Measurements from ENCODE around the gene ERGIC2. TPM values are rescaled to one million over a fixed set of nuclear protein-coding genes. Genes with fewer than 3 reads are reported as not detected.

The ERGIC2 gene
- total RNA-seq, 1 experiment from 2014 or later = 69.8 TPM

DNA sequence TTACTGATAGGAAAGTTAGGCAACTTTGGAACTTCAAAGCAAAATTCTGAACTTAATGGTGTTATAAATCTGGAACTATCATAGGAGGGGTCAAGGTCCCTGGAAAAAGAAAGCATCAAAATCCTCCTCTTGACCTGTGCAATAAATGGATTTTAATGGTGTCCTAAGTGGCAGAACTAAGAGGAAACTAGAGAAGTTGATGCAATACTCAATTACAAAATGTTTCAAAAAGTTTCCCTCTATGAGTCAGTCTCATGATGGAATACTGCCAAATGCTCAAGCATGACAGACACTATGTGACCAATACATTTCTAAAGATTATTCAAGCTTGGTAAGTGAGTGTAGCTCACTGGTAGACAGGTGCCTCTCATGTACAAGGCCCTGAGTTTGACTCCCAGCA is 47.7 kb upstream of the ERGIC2 start:
- H3K9me3 ChIP-seq (ENCODE audit: control insufficient read depth, low read depth, low read length) = no peaks in the 10 kb centered on the region
- H2AFZ ChIP-seq (ENCODE audit: low read length) = no peak overlapping the region
- no peak overlapping the region for H4K5ac ChIP-seq (ENCODE audit: insufficient read length, low read depth, low read length)
- Mint-ChIP-seq H3K9me3 (peaks cover 7% of the 10 kb centered on the region in 2 experiments), H3K36me3 (ENCODE audit: insufficient read depth in 1 of 3, low read depth in 3 of 3) (peaks cover 0 to 8% (median 3%) of the 10 kb centered on the region in 3 experiments; a peak in 4 of 7 replicates), H3K27ac (no peak overlapping the region), H3K4me1 (peaks cover 10 to 11% of the 10 kb centered on the region in 2 experiments), H3K27me3 (ENCODE audit: low read depth) (no peaks in the 10 kb centered on the region), H3K4me3 (no peak overlapping the region)
- H3K56ac ChIP-seq (ENCODE audit: insufficient read length, low read depth, low read length) = no peak overlapping the region
- H3T11ph ChIP-seq (ENCODE audit: low read length) = no peak overlapping the region
- H3K4ac ChIP-seq (ENCODE audit: low read depth, low read length) = no peak overlapping the region
- H4K8ac ChIP-seq (replicated peaks; ENCODE audit: insufficient read length, low read depth, low read length) = no peak overlapping the region
- H3K27me3 ChIP-seq (ENCODE audit: insufficient read depth, low read length) = no peaks in the 10 kb centered on the region
- H4K91ac ChIP-seq (ENCODE audit: insufficient read length, low read depth, low read length) = no peak overlapping the region
- no peak overlapping the region for H3K18ac ChIP-seq (ENCODE audit: insufficient read length, low read depth, low read length)
- no peak overlapping the region for H2BK12ac ChIP-seq (ENCODE audit: insufficient read length, low read depth, low read length)
- no peak for DNase-seq
- H3K4me2 ChIP-seq (ENCODE audit: insufficient read depth, insufficient read length, low read length) = no peak overlapping the region
- no peaks in the 10 kb centered on the region for H4K20me1 ChIP-seq (ENCODE audit: control insufficient read depth, insufficient read depth, insufficient read length)
- no peak overlapping the region for H2BK5ac ChIP-seq (ENCODE audit: insufficient read length, low read length)
- no peak overlapping the region for H3K9ac ChIP-seq (ENCODE audit: extremely low read depth, insufficient read length, low read length)
- no peak overlapping the region for H3K14ac ChIP-seq (ENCODE audit: insufficient read depth, low read length)
- no peak overlapping the region for H3K27ac ChIP-seq (ENCODE audit: insufficient read length, low read depth, low read length)
- no peaks in the 10 kb centered on the region for H3K79me2 ChIP-seq (ENCODE audit: insufficient read depth, low read length)
- no peaks in the 10 kb centered on the region for H3K23me2 ChIP-seq (ENCODE audit: insufficient read length, low read depth, low read length, poor library complexity, severe bottlenecking)
- H2AK5ac ChIP-seq (ENCODE audit: insufficient read length, low read length) = no peak overlapping the region
- H3K79me1 ChIP-seq (ENCODE audit: insufficient read depth, low read depth, low read length, poor library complexity, severe bottlenecking) = no peaks in the 10 kb centered on the region
- no peak for TF ChIP-seq CTCF (conservative IDR thresholded peaks at IDR 0.05)
- H2BK20ac ChIP-seq (ENCODE audit: low read depth, low read length, poor library complexity, severe bottlenecking) = no peak overlapping the region
- no peak overlapping the region for H2BK15ac ChIP-seq (ENCODE audit: low read depth, low read length)
- no peak overlapping the region for H3K23ac ChIP-seq (ENCODE audit: insufficient read length, low read depth, low read length)
- H3K4me1 ChIP-seq (ENCODE audit: insufficient read depth, low read length) = no peaks in the 10 kb centered on the region
- H2BK120ac ChIP-seq (ENCODE audit: low read depth, low read length, poor library complexity, severe bottlenecking) = no peak overlapping the region
